Fibroblast of villous mesenchyme (primary cell): Measurements from ENCODE around the gene WDR64. TPM values are rescaled to one million over a fixed set of nuclear protein-coding genes. Genes with fewer than 3 reads are reported as not detected.

Experiments
- DNase-seq: peaks from one replicate; pipeline ENCODE4 v3.0.0-alpha.2; 2010; ENCODE audit warnings: low read depth
- H3K4me3 ChIP-seq: 2 replicates; pipeline ENCODE4 v1.5.1; 2011; ENCODE audit warnings: low read depth, mild to moderate bottlenecking, low read length
- total RNA-seq: library from RNA; depleted of rRNA; stranded (reverse); fragments of >200 nt; gene quantifications from 2 replicates; pipeline ENCODE4 v1.2.3, GENCODE V29; 2012
- TF ChIP-seq, protein P1 (sequence below): IDR thresholded peaks from 2 replicates; pipeline ENCODE4 v1.5.1; 2012; ENCODE audit warnings: low read depth, mild to moderate bottlenecking, low read length; ENCODE audit not compliant: insufficient read depth

Gene WDR64
- total RNA-seq, 1 donor = not detected

- TF ChIP-seq, protein P1, sequence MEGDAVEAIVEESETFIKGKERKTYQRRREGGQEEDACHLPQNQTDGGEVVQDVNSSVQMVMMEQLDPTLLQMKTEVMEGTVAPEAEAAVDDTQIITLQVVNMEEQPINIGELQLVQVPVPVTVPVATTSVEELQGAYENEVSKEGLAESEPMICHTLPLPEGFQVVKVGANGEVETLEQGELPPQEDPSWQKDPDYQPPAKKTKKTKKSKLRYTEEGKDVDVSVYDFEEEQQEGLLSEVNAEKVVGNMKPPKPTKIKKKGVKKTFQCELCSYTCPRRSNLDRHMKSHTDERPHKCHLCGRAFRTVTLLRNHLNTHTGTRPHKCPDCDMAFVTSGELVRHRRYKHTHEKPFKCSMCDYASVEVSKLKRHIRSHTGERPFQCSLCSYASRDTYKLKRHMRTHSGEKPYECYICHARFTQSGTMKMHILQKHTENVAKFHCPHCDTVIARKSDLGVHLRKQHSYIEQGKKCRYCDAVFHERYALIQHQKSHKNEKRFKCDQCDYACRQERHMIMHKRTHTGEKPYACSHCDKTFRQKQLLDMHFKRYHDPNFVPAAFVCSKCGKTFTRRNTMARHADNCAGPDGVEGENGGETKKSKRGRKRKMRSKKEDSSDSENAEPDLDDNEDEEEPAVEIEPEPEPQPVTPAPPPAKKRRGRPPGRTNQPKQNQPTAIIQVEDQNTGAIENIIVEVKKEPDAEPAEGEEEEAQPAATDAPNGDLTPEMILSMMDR = no peak
- no peak for DNase-seq
- no peak overlapping the region for H3K4me3 ChIP-seq
Observed at GRCh38 chr1:241846375-241846774, 194.3 kb downstream of the WDR64 start.

GRCh38 chr1:241846862-241847539 is 194.9 kb downstream of the WDR64 start:
- DNase-seq = no peak
- H3K4me3 ChIP-seq = peak overlapping the region; percentile 90
- TF ChIP-seq, protein P1 = no peak

DNA sequence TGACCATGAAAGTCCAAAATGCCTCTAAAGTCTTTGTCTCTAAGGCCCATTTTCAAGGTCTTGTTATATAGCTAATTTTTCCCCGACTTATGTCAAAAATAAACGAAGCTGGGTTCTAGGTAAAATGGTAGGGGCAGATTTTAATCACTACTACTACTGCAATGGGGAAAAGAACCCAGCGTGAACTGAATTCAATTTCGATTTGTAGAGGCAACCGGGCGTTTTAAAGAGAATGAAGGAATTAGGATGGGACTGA is 195.4 kb downstream of the WDR64 start:
- no peak for DNase-seq
- TF ChIP-seq, protein P1 = no peak
- peak overlapping the region; percentile 90 for H3K4me3 ChIP-seq

DNA sequence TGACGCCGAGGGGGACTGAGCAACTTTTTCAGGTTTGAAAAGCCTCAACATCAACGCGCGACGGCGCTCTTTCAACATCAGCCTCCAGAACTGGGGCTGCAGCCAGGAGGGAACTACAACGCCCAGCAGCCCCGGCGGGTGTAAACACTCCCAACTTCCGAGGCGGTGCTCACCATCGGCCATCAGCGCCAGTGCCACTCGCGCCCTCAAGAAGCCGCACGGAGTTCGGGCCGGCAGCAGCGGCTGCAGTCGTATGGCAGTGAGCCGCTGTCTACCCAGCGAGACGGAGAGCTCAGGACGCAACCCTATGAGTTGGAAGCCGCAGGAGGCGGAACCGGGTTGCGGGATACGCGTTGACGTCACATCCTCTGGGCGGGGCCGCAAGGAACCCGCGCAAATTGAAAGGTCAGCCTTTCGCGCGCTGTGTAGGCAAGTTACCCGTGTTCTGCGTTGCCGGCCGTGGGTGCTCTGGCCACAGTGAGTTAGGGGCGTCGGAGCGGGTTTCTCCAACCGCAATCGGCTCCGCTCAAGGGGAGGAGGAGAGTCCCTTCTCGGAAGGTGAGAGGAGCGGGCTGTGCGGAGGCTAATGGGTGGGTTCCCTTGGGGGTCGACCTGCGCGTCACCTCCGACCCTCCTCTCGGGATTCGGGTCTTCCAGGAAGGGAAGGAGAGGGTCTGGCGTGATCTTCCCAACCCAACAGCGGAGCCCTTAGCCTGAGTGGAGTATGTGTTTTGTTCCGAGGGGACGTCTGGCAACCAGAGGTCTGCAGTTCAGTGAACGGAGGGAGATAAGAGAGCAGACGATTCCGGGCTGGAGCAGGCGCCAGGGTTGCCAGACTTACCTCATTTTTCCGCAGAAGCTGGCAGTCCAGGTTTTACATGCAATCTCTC is 196.0 kb downstream of the WDR64 start, which contains the start of gene EXO1:
EXO1 (plus strand) TSS at position 409 of the 890 bp plus-strand sequence. CDS start 2,222 bp downstream, outside the sequence.
- H3K4me3 ChIP-seq = peak within 1 kb of the TSS; percentile 90
- DNase-seq = peak; percentile 91
- TF ChIP-seq, protein P1 = peak; percentile 25

GRCh38 chr1:241848686-241849344 is 196.7 kb downstream of the WDR64 start:
- H3K4me3 ChIP-seq = peak overlapping the region; percentile 90
- TF ChIP-seq, protein P1 = no peak
- DNase-seq = no peak

DNA sequence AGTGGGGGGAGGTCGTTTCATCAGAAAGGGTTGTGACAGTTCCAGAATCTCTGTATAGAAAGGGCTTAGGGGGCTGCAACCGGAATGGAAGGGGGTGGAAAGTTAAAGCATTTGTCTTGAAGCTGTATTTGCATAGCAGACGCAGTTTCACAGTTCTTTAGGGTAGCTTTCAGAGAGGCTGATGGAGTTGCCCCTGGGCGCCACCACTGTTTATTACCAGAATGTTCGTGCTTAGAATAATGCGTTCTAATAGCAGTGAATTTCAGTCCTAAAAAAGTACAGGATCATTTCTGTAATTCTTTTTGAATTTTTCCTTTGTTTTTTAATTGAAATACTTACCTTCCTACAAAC is 197.2 kb downstream of the WDR64 start:
- no peak for DNase-seq
- peak overlapping the region; percentile 90 for H3K4me3 ChIP-seq
- TF ChIP-seq, protein P1 = no peak

Other genes starting within 250 kb of the WDR64 start
- 111 and 128 TPM in 2 replicates for gene FH, start 132.5 kb upstream of the WDR64 start, total RNA-seq
- gene KMO, start 119.9 kb upstream of the WDR64 start, total RNA-seq = under 0.01 TPM in 1 of 2 replicates, not detected in the other
- 16.4 and 17.7 TPM in 2 replicates for gene CHML, start 11.9 kb upstream of the WDR64 start, total RNA-seq
- 19.6 and 47.5 TPM in 2 replicates for gene OPN3, start 11.9 kb upstream of the WDR64 start, total RNA-seq
- 7.7 and 12.5 TPM in 2 replicates for gene EXO1, start 195.9 kb downstream of the WDR64 start, total RNA-seq